Common myeloid progenitor, CD34-positive (primary cell): ENCODE measurements around the gene EME2.

Experiments
- CTCF ChIA-PET: fragments of 350-600 bp; sonication (Branson Sonifier 250); formaldehyde crosslinking; loops from one replicate; lab custom pipeline; 2021; ENCODE audit warnings: antibody characterized with exemption; lab: Charles Lee
- POLR2A ChIA-PET: fragments of 350-600 bp; sonication (Branson Sonifier 250); formaldehyde crosslinking; loops from one replicate; lab custom pipeline; 2021; ENCODE audit warnings: antibody characterized with exemption; lab: Charles Lee
- DNase-seq, 3 donors: peaks; one replicate each; pipeline versions ENCODE4 v3.0.0 to v3.0.0-alpha.2; 2013
- H3K27ac ChIP-seq, 2 experiments: 1 replicate in 1 of 2; 2 replicates in 1 of 2; pipeline ENCODE4 v1.7.0; 2013; ENCODE audit warnings: inconsistent platforms in 2 of 2, low read length in 2 of 2, mild to moderate bottlenecking in 2 of 2, low read depth in 1 of 2, moderate library complexity in 1 of 2; ENCODE audit not compliant: severe bottlenecking in 2 of 2, insufficient read depth in 1 of 2, poor library complexity in 1 of 2
- H3K27me3 ChIP-seq, 5 experiments: replicated peaks in 2 of 5; 1 replicate in 3 of 5; 2 replicates in 2 of 5; pipeline versions ENCODE4 v1.6.1 to v1.7.0; 2013; ENCODE audit warnings: low read length in 4 of 5, mild to moderate bottlenecking in 2 of 5, moderate library complexity in 2 of 5, inconsistent platforms in 1 of 5; ENCODE audit not compliant: insufficient read depth in 5 of 5, control insufficient read depth in 4 of 5
- H3K36me3 ChIP-seq, 4 experiments: 1 replicate in 2 of 4; 2 replicates in 2 of 4; pipeline versions ENCODE4 v1.6.1 to v1.7.0; 2013; ENCODE audit warnings: low read length in 3 of 4, control low read depth in 1 of 4, mild to moderate bottlenecking in 1 of 4; ENCODE audit not compliant: control insufficient read depth in 4 of 4, insufficient read depth in 4 of 4
- H3K4me1 ChIP-seq, 4 experiments: 1 replicate in 3 of 4; 2 replicates in 1 of 4; pipeline versions ENCODE4 v1.6.1 to v1.7.1; 2013; ENCODE audit warnings: low read length in 3 of 4, mild to moderate bottlenecking in 3 of 4, control low read depth in 1 of 4, inconsistent platforms in 1 of 4, moderate library complexity in 1 of 4; ENCODE audit not compliant: control insufficient read depth in 4 of 4, insufficient read depth in 4 of 4; ENCODE audit errors: control extremely low read depth in 1 of 4
- H3K4me3 ChIP-seq, 7 experiments: 1 replicate in 4 of 7; 2 replicates in 3 of 7; pipeline versions ENCODE4 v1.5.1 to v1.7.0; 2013; ENCODE audit warnings: mild to moderate bottlenecking in 7 of 7, low read length in 6 of 7, moderate library complexity in 6 of 7, inconsistent platforms in 2 of 7, low read depth in 2 of 7, control low read depth in 1 of 7; ENCODE audit not compliant: insufficient read depth in 4 of 7, control insufficient read depth in 1 of 7; ENCODE audit errors: extremely low read depth in 1 of 7
- H3K9me3 ChIP-seq, 5 experiments: 1 replicate in 4 of 5; 2 replicates in 1 of 5; pipeline versions ENCODE4 v1.6.1 to v1.7.1; 2013; ENCODE audit warnings: low read length in 4 of 5, mild to moderate bottlenecking in 2 of 5, inconsistent platforms in 1 of 5, low read depth in 1 of 5, moderate library complexity in 1 of 5; ENCODE audit not compliant: control insufficient read depth in 4 of 5, insufficient read depth in 2 of 5; ENCODE audit errors: control extremely low read depth in 1 of 5
- WGBS: methylation state at CpG from one replicate; pipeline ENCODE4 v1.1.5; 2013; ENCODE audit not compliant: insufficient coverage; 5-methylcytosine and 5-hydroxymethylcytosine counted together

The EME2 gene

DNA sequence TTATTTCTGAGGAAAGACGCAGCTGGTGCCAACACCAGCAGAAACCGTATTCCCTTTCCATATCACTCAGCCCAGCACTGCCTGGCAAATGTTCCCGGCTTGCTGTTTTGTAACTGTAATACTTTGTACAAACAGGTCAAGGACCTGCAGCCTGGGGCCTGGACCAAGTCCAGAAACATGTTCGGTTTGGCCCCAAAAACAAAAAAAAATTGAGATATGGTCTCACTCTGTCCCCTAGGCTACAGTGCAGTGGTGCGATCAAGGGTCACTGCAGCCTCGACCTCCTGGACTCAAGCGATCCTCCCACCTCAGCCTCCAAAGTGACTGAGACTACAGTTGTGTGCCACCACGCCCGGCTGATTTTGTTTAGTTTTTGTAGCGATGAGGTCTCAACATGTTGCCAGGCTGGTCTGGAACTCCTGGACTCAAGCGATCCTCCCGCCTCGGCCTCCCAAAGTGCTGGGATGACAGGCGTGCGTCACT lies 52.8 kb downstream of the EME2 start:
- no peaks in the 10 kb centered on the region for H3K9me3 ChIP-seq
- CTCF ChIA-PET: interaction anchor here (1.6 to 2.3 kb wide), 2 partner anchors 12 kb away, joined by 7 to 9 read pairs; no protein-coding TSS in a partner anchor
- peaks cover 3 to 34% (median 30%) of the 10 kb centered on the region in 4 experiments for H3K4me1 ChIP-seq
- no peaks in the 10 kb centered on the region for H3K27me3 ChIP-seq
- peak overlapping the region; percentile 43 to 99 (median 77) for H3K4me3 ChIP-seq
- peak overlapping the region in 1 of 2 experiments; percentile 67 for H3K27ac ChIP-seq
- H3K36me3 ChIP-seq: peaks cover 2 to 24% (median 14%) of the 10 kb centered on the region in 4 experiments
- WGBS: 69% methylated on average over 15 of the region's 15 CpGs
- DNase-seq: no peak
- POLR2A ChIA-PET: interaction anchor here (0.6 kb wide), 1 partner anchor 43 kb away, joined by 3 read pairs; the partner anchor contains the start of gene NUBP2
